Smooth muscle cell (in vitro differentiated cells): ENCODE measurements around the gene RBPMS2. TPM values are rescaled to one million over a fixed set of nuclear protein-coding genes. Genes with fewer than 3 reads are reported as not detected.

ENCODE experiments used
- DNase-seq: peaks from one replicate; lab custom pipeline; 2025; ENCODE audit not compliant: unreplicated experiment; lab: John Stamatoyannopoulos, UW
- H2AFZ ChIP-seq: fragments of 200-600 bp; sonication (generic); 2 replicates; pipeline ENCODE4 v1.6.0; 2016; ENCODE audit warnings: antibody characterized with exemption, low read depth, mild to moderate bottlenecking
- H3F3A ChIP-seq: fragments of 200-600 bp; sonication (generic); 2 replicates; pipeline ENCODE4 v1.6.0; 2017; ENCODE audit warnings: antibody characterized with exemption, low read depth
- H3K27ac ChIP-seq: fragments of 200-600 bp; sonication (generic); 2 replicates; pipeline ENCODE4 v1.5.1; 2016; ENCODE audit warnings: low read depth, mild to moderate bottlenecking
- H3K27me3 ChIP-seq: fragments of 200-600 bp; sonication (generic); 2 replicates; pipeline ENCODE4 v1.6.1; 2016; ENCODE audit warnings: low read depth, mild to moderate bottlenecking
- H3K36me3 ChIP-seq: fragments of 200-600 bp; sonication (generic); 2 replicates; pipeline ENCODE4 v1.5.1; 2016; ENCODE audit warnings: low read depth
- H3K4me1 ChIP-seq: fragments of 200-600 bp; sonication (generic); 2 replicates; pipeline ENCODE4 v1.5.1; 2016; ENCODE audit warnings: low read depth
- H3K4me2 ChIP-seq: fragments of 200-600 bp; sonication (generic); 2 replicates; pipeline ENCODE4 v1.6.0; 2016; ENCODE audit warnings: mild to moderate bottlenecking
- H3K4me3 ChIP-seq: fragments of 200-600 bp; sonication (generic); 2 replicates; pipeline ENCODE4 v1.5.1; 2016; ENCODE audit warnings: mild to moderate bottlenecking
- H3K79me2 ChIP-seq: fragments of 200-600 bp; sonication (generic); 2 replicates; pipeline ENCODE4 v1.6.0; 2016; ENCODE audit warnings: low read depth, mild to moderate bottlenecking
- H3K9ac ChIP-seq: fragments of 200-600 bp; sonication (generic); 2 replicates; pipeline ENCODE4 v1.6.0; 2016; ENCODE audit warnings: low read depth
- H3K9me3 ChIP-seq: fragments of 200-600 bp; sonication (generic); replicated peaks from 2 replicates; pipeline ENCODE4 v1.5.1; 2016; ENCODE audit warnings: low read depth
- H4K20me1 ChIP-seq: fragments of 200-600 bp; sonication (generic); 2 replicates; pipeline ENCODE4 v1.6.0; 2016; ENCODE audit warnings: low read depth
- CTCF ChIP-seq: fragments of 200-600 bp; sonication (generic); IDR thresholded peaks from 2 replicates; pipeline ENCODE4 v1.5.1; 2017; ENCODE audit warnings: borderline replicate concordance, mild to moderate bottlenecking, antibody characterized with exemption; ENCODE audit not compliant: insufficient read depth, poor library complexity, severe bottlenecking
- WGBS: methylation state at CpG from one replicate; pipeline ENCODE4 v1.1.7; 2016; ENCODE audit warnings: low lambda C conversion rate; 5-methylcytosine and 5-hydroxymethylcytosine counted together
- polyA plus RNA-seq: library from polyadenylated mRNA; unstranded; fragments of >200 nt; fragmentation: Nextera tagmentation; extraction: Ambion mirVana; gene quantifications from 2 replicates; pipeline ENCODE4 v1.2.1, GENCODE V29; 2016
- total RNA-seq: library from RNA; depleted of rRNA; stranded (reverse); fragments of >200 nt; gene quantifications from 2 replicates; pipeline ENCODE4 v1.2.3, GENCODE V29; 2014

Gene RBPMS2
- total and polyA plus RNA-seq, 2 experiments from 2014 or later: 1.5 to 22.1 TPM

- Histone ChIP-seq H3F3A (no peaks in the 10 kb centered on the region), H3K79me2 (peaks cover 78% of the 10 kb centered on the region), H3K27me3 (no peaks in the 10 kb centered on the region), H3K36me3 (no peaks in the 10 kb centered on the region), H3K4me2 (no peak overlapping the region), H2AFZ (no peak overlapping the region), H3K4me1 (no peaks in the 10 kb centered on the region), H3K27ac (no peak overlapping the region), H4K20me1 (peaks cover 13% of the 10 kb centered on the region), H3K4me3 (no peak overlapping the region), H3K9me3 (no peaks in the 10 kb centered on the region), H3K9ac (no peak overlapping the region)
- no peak for DNase-seq
- 93% methylated on average over 2 of the region's 2 CpGs for WGBS
- no peak for TF ChIP-seq CTCF
Observed at GRCh38 chr15:64770626-64771025, 4.8 kb downstream of the RBPMS2 start.

GRCh38 chr15:64767203-64767602 lies 8.2 kb downstream of the RBPMS2 start:
- Histone ChIP-seq H2AFZ (no peak overlapping the region), H3K4me2 (no peak overlapping the region), H3K4me3 (no peak overlapping the region), H3K9me3 (no peaks in the 10 kb centered on the region), H3K4me1 (no peaks in the 10 kb centered on the region), H3F3A (no peaks in the 10 kb centered on the region), H3K36me3 (no peaks in the 10 kb centered on the region), H3K27me3 (no peaks in the 10 kb centered on the region), H3K27ac (no peak overlapping the region), H4K20me1 (peaks cover 17% of the 10 kb centered on the region), H3K79me2 (peaks cover 92% of the 10 kb centered on the region), H3K9ac (no peak overlapping the region)
- DNase-seq: no peak
- 95% methylated on average over 7 of the region's 7 CpGs for WGBS
- no peak for TF ChIP-seq CTCF

- no peak overlapping the region for H3K4me3 ChIP-seq
- H3K4me1 ChIP-seq: no peaks in the 10 kb centered on the region
- no peaks in the 10 kb centered on the region for H3K36me3 ChIP-seq
- no peaks in the 10 kb centered on the region for H3K9me3 ChIP-seq
- H3K27ac ChIP-seq: no peak overlapping the region
- no peak for DNase-seq
- H2AFZ ChIP-seq: no peak overlapping the region
- H3K9ac ChIP-seq: no peak overlapping the region
- no peak overlapping the region for H3K4me2 ChIP-seq
- peaks cover 86% of the 10 kb centered on the region for H3K79me2 ChIP-seq
- 93% methylated on average over 8 of the region's 8 CpGs for WGBS
- no peak for TF ChIP-seq CTCF
- H4K20me1 ChIP-seq: peaks cover 19% of the 10 kb centered on the region
- no peaks in the 10 kb centered on the region for H3F3A ChIP-seq
- no peaks in the 10 kb centered on the region for H3K27me3 ChIP-seq
Observed at GRCh38 chr15:64766058-64766457, 9.3 kb downstream of the RBPMS2 start.

DNA sequence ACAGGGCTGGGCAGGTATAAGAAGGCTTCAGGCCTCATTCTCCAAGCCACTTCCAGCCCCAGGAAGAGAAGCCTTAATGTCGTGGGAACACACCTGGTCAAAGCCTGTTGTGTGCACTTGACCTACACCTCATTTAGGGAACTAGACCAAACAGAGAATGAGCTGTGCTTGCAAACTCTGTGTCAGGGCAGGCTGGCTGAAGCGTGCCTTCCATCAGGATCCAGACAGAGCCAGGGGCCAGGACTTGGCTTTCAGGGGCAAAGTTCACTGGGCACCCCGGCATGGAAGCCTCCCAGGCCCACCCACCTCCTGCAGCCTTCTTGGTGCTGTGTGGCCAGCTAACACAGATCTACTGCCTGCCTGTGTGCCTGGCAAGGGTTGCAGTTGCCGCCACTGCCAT lies 11.5 kb downstream of the RBPMS2 start:
- WGBS: 90% methylated on average over 4 of the region's 4 CpGs
- Histone ChIP-seq H3K4me1 (no peaks in the 10 kb centered on the region), H3K79me2 (peaks cover 86% of the 10 kb centered on the region), H3K4me3 (no peak overlapping the region), H3K36me3 (no peaks in the 10 kb centered on the region), H3K4me2 (no peak overlapping the region), H3K9ac (no peak overlapping the region), H3K27me3 (no peaks in the 10 kb centered on the region), H3K9me3 (no peaks in the 10 kb centered on the region), H3F3A (no peaks in the 10 kb centered on the region), H4K20me1 (peaks cover 28% of the 10 kb centered on the region), H2AFZ (no peak overlapping the region), H3K27ac (no peak overlapping the region)
- no peak for TF ChIP-seq CTCF
- no peak for DNase-seq
